RCC 7860 (cell line): Measurements from ENCODE around the gene CLASRP.

Experiments
- DNase-seq: peaks from one replicate; pipeline ENCODE4 v3.0.0-alpha.2; 2015; ENCODE audit warnings: low spot score
- FAIRE-seq: peaks from 2 replicates; lab custom pipeline; 2012; peaks lifted over from hg19 to GRCh38; lab: Jason Lieb, UNC

Gene CLASRP

DNA sequence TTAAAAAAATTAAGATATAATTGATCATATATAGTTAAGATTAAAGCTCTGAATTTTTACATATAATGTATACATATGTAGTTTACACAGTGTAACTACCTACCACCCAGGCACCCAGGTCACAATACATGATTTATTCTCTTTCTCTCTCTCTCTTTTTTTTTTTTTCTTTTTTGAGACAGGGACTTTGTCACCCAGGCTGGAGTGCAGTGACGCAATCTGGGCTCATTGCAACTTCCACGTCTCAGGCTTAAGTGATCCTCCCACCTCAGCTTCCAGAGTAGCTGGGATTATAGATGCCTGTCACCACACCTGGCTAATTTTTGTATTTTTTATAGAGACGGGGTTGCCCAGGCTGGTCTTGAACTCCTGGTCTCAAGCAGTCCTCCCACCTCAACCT, 18.8 kb upstream of the CLASRP start:
- FAIRE-seq (no peak), DNase-seq (no peak)

DNA sequence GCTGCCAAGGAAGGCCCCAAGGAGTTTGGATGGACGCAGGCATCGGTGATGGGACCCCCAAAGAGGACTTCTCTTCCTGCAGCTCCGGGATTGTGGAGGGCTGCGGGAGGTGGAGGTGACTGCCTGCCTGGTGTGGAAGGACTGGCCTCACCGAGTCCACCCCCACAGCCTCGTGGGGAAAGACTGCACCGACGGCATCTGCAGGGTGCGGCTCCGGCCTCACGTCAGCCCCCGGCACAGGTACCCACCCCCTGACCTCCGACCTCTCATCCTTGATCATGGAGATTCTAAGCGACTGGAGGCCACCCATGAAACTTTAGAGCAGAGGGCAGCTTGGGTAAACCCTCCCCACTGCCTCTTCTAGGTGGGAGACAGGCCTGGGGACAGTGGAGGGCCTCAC, 16.9 kb upstream of the CLASRP start:
- FAIRE-seq (no peak), DNase-seq (no peak)

DNA sequence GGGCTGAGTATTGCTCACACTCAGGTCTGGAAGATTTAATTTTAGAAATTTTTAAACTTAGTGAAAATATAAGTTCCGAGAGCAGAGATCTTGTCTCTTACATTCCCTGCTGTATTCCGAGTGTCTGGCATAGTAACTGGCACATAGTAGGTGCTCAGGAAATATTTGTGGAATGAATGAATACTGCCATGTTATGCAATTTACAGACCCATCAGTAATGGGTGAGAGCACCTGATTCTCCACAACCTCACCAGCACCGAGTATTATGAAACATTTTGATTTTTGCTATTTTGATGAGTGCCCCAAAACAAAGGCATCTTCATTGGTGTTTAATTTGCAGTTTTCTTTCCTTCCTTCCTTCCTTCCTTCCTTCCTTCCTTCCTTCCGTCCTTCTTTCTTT, 15.8 kb upstream of the CLASRP start:
- DNase-seq, result no peak
- FAIRE-seq, result no peak

DNA sequence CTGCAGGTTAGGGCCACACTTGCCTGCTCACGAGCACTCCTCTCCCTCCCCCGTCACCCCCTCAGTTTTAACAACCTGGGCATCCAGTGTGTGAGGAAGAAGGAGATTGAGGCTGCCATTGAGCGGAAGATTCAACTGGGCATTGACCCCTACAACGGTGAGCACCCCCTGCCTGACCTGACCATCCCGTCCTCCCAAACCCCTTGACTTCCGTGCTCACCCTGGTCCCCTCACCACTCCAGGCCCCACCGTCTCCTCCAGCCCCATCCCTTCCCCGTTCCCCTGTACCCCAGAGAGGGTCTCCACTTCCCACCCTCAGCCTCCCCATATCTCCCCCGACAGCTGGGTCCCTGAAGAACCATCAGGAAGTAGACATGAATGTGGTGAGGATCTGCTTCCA, 13.6 kb upstream of the CLASRP start:
- FAIRE-seq, result no peak
- no peak for DNase-seq

DNA sequence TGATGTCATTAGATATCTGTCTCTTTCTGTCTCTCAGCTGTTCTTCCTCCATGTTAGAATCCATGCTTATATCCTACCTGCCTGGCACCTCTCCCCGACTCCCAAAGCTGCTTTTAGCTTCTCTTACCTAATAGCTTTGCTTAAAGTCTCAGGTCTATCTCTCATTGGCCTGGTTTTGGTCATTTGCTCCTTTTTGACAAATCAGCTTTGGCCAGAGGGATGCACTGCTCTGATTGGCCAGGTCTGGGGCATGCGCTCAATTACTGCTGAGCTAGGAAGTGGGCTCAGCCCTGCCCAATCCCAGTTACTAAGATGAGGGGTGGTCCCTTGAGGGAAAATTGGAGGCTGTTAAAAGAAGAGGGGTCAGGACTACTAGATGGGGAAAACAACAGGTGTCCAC, 11.5 kb upstream of the CLASRP start:
- DNase-seq, result no peak

DNA sequence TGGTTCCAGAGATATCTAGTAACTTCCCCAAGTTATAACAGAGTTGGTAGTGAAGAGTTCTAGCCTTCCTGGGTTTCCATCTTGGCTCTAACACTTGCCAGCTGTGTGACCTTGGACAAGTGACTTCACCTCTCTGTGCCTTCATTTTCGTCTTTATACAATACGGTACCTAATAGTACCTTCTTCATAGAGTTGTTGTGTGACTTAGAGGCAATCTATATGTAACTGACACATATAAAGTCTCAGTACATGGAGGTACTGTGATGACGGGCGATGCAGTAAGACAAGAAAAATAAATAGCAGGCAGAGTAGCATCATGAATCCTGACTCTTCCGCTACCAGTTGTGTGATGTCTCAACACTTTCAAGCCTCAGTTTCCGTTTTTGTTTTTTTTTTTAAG, 8.0 kb upstream of the CLASRP start:
- no peak for DNase-seq
- no peak for FAIRE-seq

More for the DNA sequence above, 11.5 kb upstream of the CLASRP start:
- no peak for FAIRE-seq

DNA sequence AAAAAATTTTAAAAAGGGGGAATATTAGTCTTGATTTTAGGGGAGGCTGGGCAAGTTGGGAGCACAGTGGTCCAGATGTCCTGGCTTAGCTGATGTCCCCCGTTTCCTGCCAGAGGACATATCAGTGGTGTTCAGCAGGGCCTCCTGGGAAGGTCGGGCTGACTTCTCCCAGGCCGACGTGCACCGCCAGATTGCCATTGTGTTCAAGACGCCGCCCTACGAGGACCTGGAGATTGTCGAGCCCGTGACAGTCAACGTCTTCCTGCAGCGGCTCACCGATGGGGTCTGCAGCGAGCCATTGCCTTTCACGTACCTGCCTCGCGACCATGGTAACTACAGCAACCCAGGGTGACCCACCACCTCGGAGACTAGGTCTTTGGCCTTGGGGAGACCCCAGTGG, 6.4 kb upstream of the CLASRP start:
- FAIRE-seq (no peak), DNase-seq (no peak)

DNA sequence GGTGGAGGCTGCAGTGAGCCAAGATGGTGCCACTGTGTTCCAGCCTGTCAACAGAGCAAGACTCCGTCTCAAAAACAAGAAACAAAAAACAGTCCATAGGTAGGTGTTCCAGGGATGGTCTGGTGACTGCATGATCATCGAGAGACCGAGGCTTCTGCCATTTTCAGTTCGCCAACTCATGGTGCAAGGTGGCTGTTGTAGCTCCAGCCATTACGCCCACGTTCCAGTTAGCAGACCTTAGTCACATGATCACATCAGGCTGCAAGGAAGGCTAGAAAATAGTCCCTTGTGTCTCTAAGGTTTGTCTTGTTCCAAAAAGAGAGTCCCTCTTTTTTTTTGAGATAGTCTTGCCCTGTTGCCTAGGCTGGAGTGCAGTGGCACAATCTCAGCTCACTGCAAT, 3.1 kb upstream of the CLASRP start:
- no peak for DNase-seq
- no peak for FAIRE-seq

DNA sequence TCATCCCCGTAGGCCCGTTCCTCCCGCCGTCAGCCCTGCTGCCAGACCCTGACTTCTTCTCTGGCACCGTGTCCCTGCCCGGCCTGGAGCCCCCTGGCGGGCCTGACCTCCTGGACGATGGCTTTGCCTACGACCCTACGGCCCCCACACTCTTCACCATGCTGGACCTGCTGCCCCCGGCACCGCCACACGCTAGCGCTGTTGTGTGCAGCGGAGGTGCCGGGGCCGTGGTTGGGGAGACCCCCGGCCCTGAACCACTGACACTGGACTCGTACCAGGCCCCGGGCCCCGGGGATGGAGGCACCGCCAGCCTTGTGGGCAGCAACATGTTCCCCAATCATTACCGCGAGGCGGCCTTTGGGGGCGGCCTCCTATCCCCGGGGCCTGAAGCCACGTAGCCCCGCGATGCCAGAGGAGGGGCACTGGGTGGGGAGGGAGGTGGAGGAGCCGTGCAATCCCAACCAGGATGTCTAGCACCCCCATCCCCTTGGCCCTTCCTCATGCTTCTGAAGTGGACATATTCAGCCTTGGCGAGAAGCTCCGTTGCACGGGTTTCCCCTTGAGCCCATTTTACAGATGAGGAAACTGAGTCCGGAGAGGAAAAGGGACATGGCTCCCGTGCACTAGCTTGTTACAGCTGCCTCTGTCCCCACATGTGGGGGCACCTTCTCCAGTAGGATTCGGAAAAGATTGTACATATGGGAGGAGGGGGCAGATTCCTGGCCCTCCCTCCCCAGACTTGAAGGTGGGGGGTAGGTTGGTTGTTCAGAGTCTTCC, 1.3 kb upstream of the CLASRP start:
- FAIRE-seq (no peak), DNase-seq (no peak)

DNA sequence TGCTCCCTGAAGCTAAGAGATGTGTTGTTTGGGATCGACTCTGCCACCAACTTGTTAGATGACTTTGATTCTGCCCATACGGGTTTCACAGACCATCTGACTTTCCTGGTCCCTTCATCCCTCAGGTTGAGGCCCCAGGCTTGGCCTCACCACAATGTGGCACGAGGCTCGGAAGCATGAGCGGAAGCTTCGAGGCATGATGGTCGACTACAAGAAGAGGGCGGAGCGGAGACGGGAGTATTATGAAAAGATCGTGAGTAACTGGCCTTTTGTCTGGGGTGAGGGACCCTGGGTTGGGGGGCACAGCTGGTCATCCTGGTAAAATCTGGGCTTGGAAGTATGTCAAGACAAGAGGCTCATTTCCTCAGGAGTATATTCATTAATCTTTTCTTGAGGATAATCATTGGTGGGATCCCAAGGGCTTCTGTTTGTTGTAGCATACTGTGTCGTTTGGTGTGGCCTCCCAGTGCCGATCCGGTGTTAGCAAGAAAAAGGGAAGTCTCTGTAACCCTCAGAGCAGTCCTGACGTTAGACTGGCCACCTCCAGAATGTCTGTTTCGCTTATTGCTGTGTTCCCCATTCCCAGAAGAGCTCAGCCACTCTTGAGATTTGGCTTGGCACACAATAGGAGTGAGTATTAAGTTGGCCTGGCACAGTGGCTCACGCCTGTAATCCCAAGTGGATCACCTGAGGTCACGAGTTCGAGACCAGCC, 1.4 kb downstream of the CLASRP start:
- FAIRE-seq (no peak), DNase-seq (no peak)

DNA sequence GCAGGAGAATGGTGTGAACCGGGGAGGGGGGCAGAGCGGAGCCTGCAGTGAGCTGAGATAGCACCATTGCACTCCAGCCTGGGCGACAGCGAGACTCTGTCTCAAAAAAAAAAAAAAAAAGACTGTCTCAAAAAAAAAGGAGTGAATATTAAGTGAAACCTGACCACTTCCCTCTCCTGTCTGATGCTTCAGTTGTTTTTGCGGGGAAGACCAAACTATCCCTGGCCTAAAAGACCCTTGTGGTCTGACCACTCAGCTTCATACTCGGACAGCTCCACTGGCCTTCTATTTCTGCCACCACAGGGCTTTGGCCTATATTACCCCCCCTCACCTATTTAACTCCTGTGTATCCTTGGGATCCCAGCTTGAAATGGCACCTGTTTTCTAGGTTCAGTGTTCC, 2.3 kb downstream of the CLASRP start:
- FAIRE-seq, result no peak
- DNase-seq, result no peak

DNA sequence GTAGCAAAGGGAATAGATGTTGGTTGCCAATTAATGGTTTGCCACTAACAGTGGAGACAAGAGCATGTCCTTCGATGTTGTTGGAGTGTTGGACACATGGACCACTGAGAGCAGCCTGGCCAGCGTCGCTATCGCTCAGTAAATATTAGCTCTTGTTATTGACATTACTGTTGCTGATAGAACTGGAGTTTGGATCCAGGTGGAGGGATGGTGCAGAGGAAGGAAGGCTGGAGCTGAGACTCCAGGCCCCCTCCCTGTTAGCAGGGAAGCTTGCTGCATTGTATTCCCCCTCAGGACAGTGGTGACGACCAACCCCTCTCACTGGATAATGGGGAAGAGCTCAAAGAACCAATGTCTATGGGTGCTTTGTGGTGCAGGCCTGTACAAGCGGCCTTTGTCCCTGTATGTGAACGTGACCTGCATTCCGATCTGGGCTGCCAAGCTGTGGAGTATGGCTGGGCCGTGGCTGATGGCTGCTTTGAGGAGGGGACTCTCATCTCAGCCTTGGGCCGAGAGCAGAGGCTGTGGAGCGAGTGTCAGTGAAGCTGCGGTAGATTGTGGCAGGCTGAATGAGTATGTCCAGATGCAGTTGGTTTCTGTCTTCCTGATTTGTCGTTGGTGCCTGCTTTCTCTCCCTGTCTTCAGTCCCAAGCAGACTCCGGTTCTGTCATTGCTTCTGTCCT, 7.0 kb downstream of the CLASRP start:
- no peak for FAIRE-seq
- DNase-seq, result no peak

DNA sequence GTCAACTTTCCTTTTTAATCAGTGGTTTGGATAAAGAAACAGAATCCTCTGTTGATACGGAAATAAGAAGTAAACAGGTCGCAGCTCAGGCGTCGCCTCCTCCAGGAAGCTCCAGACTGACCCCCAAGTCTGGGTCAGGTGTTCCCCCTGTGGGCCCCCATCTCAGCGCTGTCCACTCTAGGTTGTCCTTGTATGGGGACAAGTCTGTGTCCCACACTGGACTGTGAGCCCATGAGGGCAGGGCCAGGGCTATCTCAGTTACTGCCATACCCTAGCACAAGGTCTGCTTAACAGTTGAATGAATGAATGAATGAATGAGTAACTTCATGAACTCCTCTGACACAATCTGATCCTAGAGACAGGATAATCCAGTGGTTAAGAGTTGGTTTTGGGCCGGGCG, 7.5 kb downstream of the CLASRP start:
- FAIRE-seq (no peak), DNase-seq (no peak)

DNA sequence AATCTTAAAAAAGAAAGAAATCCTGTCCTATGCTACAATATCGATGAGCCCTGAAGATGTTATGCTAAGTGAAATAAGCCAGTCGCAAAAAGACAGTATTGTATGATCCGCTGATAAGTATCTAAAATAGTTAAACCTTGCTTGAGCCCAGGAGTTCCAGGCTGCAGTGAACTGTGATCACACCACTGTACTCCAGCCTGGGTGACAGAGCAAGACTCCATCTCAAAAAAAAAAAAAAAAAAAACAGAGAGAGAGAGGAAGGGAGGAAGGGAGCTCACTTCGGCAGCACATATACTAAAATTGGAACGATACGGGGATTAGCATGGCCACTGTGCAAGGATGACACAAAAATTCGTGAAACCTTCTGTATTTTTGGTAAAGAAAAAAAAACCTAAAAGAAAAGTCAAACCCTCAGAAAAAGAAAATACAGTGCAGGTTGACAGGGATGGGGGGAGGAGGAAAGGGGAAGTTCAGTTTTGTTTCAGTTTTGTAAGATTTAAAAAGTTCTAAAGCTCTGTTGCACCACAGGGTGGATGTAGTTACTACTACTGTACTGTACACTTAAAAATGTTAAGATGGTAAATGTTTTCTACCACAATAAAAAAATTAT, 8.4 kb downstream of the CLASRP start:
- FAIRE-seq (no peak), DNase-seq (no peak)

DNA sequence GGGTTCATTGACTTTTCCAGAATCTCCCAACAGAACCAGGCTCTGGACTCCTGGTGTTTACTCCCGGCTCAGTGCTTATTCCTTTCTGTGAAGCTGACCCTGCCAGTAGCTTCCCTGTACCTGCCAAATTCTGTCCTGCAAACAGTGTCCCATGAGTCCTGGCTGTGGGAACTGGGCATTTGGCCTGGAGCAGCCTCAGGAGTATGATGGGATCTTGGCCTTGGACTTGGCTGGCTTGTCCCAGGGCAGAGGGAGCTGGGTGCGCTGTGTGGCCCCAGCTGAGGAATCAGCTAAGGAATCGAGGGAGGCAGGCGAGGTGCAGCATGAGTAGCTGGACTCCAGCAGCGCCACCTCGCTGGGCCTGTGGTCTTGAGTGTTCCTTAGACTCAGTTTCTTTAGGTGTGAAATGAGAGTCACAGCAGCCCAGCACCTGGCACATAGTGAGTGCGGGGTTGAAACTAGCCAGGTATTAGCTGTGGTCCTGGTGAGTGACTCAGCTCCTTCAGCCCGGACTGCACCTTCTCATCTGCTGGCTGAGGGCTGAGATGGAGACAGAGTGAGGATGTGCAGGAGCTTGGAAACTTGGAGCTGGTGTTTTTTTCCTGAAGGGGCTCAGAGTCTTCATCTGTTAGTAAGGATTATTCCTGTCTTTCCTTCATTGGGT, 10.4 kb downstream of the CLASRP start:
- FAIRE-seq (no peak), DNase-seq (no peak)

DNA sequence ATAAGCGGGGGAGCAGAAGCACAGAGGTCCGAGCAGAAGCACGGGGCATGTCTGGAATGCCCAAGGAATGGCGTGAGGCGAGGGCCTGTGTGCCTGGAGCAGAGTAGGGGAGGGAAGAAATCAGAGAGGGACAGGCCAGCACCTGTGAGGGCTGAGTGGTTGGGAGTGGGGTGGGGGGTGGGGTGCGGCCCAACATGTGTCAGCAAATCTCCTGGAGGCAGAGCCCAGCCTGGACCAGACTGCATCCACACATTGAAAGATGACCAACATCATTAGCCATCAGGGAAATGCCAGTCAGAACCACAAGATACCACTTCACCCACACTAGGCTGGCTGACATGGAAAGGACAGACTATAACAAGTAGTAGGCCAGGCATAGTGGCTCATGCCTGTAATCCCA, 11.2 kb downstream of the CLASRP start:
- DNase-seq, result no peak
- FAIRE-seq, result no peak

DNA sequence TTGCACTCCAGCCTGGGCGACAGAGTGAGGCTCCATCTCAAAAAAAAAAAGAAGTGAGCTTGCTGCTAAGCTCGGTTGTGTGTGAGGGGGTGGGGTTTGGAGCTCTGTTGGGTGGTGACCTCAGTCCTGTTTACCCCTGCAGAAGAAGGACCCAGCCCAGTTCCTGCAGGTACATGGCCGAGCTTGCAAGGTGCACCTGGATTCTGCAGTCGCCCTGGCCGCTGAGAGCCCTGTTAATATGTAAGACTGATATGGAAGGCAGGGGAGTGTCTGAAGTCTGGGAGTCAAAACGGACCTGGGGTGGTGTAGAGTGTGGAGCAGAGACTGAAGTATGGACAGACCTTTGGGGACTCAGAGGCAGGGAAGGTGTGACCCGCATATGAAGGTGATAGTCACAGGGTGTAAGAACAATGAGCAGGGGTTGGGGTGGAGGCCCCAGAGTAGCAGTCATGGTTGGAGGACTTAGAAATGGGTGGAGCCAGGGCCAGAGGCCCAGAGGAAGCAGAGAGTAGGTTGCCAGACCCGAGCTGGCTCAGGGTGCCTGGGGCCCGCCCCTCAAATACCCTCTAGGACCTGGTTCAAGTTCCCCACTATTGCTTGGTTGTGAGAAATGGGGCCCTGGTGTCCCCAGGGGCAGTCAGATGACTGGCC, 13.2 kb downstream of the CLASRP start:
- FAIRE-seq, result no peak

DNA sequence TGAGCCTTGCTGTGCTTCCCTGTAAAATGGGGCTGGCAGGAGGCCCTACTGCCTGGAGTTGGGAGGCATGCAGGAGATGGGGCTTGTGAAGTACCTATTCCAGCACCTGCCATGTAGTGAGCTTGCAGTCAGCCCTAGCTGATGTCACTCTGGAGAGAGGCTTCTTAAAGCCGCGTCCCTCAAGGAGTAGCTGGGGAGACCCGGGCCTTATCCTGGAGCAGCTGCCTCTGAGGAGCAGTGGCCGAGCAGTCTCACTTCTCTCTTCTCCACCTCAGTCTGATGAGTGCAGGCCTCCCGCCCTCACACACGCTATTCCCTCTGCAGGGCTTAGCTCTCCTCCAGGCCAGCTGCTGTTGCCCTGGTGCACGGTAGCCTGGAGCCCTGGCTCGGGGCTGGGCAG, 18.0 kb downstream of the CLASRP start:
- DNase-seq (no peak), FAIRE-seq (no peak)

More for the DNA sequence above, 13.2 kb downstream of the CLASRP start:
- no peak for DNase-seq

DNA sequence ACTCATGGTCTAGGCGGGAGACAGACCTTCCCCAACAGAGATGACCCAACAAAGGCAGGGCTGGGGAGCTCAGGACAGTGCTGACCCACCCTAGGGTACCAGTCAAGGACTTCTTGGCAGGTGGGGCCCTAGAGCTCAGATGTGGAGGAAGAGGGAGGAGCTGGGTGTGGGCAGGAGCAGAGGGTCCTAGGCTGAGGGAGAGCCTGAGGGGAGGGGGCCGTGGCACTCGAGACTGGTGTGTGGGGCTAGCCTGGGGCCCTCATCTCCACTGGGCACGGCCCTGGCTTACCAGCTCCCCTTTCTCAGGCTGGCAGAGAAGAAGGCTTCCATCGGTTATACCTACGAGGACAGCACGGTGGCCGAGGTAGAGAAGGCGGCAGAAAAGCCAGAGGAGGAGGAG, 18.6 kb downstream of the CLASRP start:
- DNase-seq (no peak), FAIRE-seq (no peak)

DNA sequence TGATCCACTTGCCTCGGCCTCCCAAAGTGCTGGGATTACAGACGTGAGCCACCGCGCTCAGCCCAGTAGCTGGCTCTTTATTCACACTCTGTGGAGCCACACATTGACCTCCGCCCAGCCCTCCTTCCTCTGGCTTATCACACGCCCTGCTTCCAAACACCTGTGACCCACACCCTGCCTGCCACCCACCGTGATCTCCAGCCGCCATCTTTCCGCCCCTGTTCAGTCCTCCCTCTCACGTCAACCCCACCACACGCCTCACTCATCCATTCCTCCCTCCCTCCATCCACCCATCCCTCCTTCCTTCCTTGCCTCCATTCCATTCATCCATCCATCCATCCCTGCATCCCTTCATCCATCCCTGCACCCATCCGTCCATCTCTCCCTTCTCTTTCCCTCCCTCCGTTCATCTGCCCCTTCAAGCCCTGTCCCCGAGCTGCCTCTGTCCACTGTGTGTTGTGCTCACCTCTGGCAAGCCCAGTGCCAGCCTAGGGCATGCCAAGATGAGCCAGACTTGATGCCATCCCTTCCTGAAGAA, 19.8 kb downstream of the CLASRP start:
- no peak for FAIRE-seq

More for the DNA sequence above, 19.8 kb downstream of the CLASRP start:
- DNase-seq, result no peak
